Heart right ventricle (tissue), 16 donors: Measurements from ENCODE around the gene ALDH1A2. TPM values are rescaled to one million over a fixed set of nuclear protein-coding genes. Genes with fewer than 3 reads are reported as not detected.

ENCODE experiments used
- ATAC-seq, 8 donors: fragments of 200-7000 bp; cut with Tn5 transposase; one replicate each; pipeline ENCODE4 v1.9.1; 2020; ENCODE audit warnings: mild to moderate bottlenecking in 8 of 8, moderate library complexity in 8 of 8, moderate number of reproducible peaks in 1 of 8
- DNase-seq, 2 donors: peaks; one replicate each; pipeline ENCODE4 v3.0.0-alpha.2; 2020
- H3K27ac ChIP-seq, 10 donors: fragments of 200-600 bp; sonication (generic) in 2 of 10; one replicate each; pipeline versions ENCODE4 v1.5.0 to v1.8.0; 2020 to 2022; ENCODE audit warnings: mild to moderate bottlenecking in 3 of 10
- H3K27me3 ChIP-seq, 7 donors: fragments of 200-600 bp; one replicate each; pipeline ENCODE4 v1.8.0; 2021 to 2022; ENCODE audit warnings: mild to moderate bottlenecking in 2 of 7
- H3K36me3 ChIP-seq, 9 donors: fragments of 200-600 bp; sonication (generic) in 1 of 9; one replicate each; pipeline versions ENCODE4 v1.5.0 to v1.8.0; 2020 to 2022; ENCODE audit warnings: mild to moderate bottlenecking in 2 of 9
- H3K4me1 ChIP-seq, 9 donors: fragments of 200-600 bp; sonication (generic) in 1 of 9; one replicate each; pipeline versions ENCODE4 v1.5.0 to v1.8.0; 2020 to 2022; ENCODE audit warnings: mild to moderate bottlenecking in 4 of 9
- H3K4me3 ChIP-seq, 10 donors: fragments of 200-600 bp; sonication (generic) in 2 of 10; one replicate each; pipeline versions ENCODE4 v1.5.0 to v1.8.0; 2020 to 2022; ENCODE audit warnings: mild to moderate bottlenecking in 7 of 10, moderate library complexity in 2 of 10
- H3K9me3 ChIP-seq, 11 donors: fragments of 200-600 bp in 10 of 11; sonication (generic) in 2 of 11; one replicate each; pipeline versions ENCODE4 v1.5.0 to v1.8.0; 2013 to 2022; ENCODE audit warnings: mild to moderate bottlenecking in 2 of 11, control low read depth in 1 of 11, moderate library complexity in 1 of 11
- CTCF ChIP-seq, 9 donors: fragments of 200-600 bp; sonication (generic) in 2 of 9; IDR thresholded peaks; one replicate each; pipeline versions ENCODE4 v1.5.0 to v1.8.0; 2021 to 2022; ENCODE audit warnings: antibody characterized with exemption in 9 of 9, mild to moderate bottlenecking in 5 of 9, moderate library complexity in 1 of 9
- WGBS, 2 donors: extraction: QIAGEN DNeasy Blood & Tissue Kit; methylation state at CpG; one replicate each; pipeline ENCODE4 v1.1.7; 2013; ENCODE audit warnings: inconsistent platforms in 1 of 2; 5-methylcytosine and 5-hydroxymethylcytosine counted together
- intact Hi-C, 10 donors: fragments of 100-400 bp; cut with DNase I; formaldehyde crosslinking; loops; one replicate each; pipeline versions ENCODE4 v1.11.1 to v1.14.2; 2022
- polyA plus RNA-seq, 2 donors: library from polyadenylated mRNA; stranded (reverse); fragments of 200-250 nt; gene quantifications; one replicate each; pipeline ENCODE4 v1.2.3, GENCODE V29; 2013
- total RNA-seq, 10 donors: library from RNA; stranded (reverse); fragmentation: NEBNext Ultra II Directional in 3 of 10; extraction: Animal tissue kit (Norgen Biotek cat#: 25700) in 3 of 10; gene quantifications; one replicate each; pipeline versions ENCODE4 v1.2.1 to v1.2.4, GENCODE V29; 2021 to 2023
- donor health status: Arrhythmogenic right ventricular cardiomyopathy.
- donor health status: ischemic (EF 13 %, LVEDD 7.1; RV severe dilation, severe dysfunction).
- donor health status: healthy with polysubstance abuse.
- donor health status: DM: no; HTN: yes; CAD: no.
- donor health status: DM: no; HTN: no; CAD: no.
- donor health status: ischemic (EF 25% LVEDD 6.9; RV normal size, moderate dysfunction).
- donor health status: ischemic (EF 25% LVEDD 5.7; RV mildly dilated, moderate dysfunction).
- donor health status: healthy.
- donor health status: DM: yes; HTN: yes; CAD: no.
- donor health status: Ischemic cardiomyopathy.
- donor health status: ischemic (EF 35%, LVEDD 5.7; RV mildly dilated, moderate dysfunction).
- donor health status: nonischemic (EF 11% LVEDD 7.7; RV severe dilation, severe dysfunction).
- donor health status: DM: yes; HTN: yes; CAD: no.
- donor health status: PGD.
- donor health status: ischemic (EF 29% LVEDD 5.4; RV normal size, mild dysfunction).
- donor health status: nonischemic (EF 23%, LVEDD 6.1; RV moderate dilation, normal function).

The ALDH1A2 gene
- total and polyA plus RNA-seq, 12 donors = 2.3 to 21.0 (median 9.8) TPM

GRCh38 chr15:57950381-57950946, 115.0 kb downstream of the ALDH1A2 start:
- ATAC-seq (no peak), DNase-seq (no peak)
- TF ChIP-seq CTCF (IDR thresholded peaks at IDR 0.05) = no peak
- Histone ChIP-seq H3K27me3 (peaks cover 0 to 3% (median 0%) of the 10 kb centered on the region in 7 donors), H3K4me3 (no peak overlapping the region), H3K4me1 (peaks cover 0 to 18% (median 3%) of the 10 kb centered on the region in 9 donors), H3K27ac (no peak overlapping the region), H3K36me3 (no peaks in the 10 kb centered on the region), H3K9me3 (no peaks in the 10 kb centered on the region)
- WGBS, 2 donors = 73 to 83% methylated on average over 8 of the region's 8 CpGs
- intact Hi-C loops = loop anchor here in 1 of 10 donors (1.0 kb wide), 1 partner anchor 30 kb away; no protein-coding TSS in a partner anchor

- H3K4me3 ChIP-seq = no peak overlapping the region
- DNase-seq = no peak
- H3K4me1 ChIP-seq = peaks cover 0 to 18% (median 3%) of the 10 kb centered on the region in 9 donors
- peaks cover 0 to 3% (median 0%) of the 10 kb centered on the region in 7 donors for H3K27me3 ChIP-seq
- TF ChIP-seq CTCF (IDR thresholded peaks at IDR 0.05) = no peak
- no peak for ATAC-seq
- H3K27ac ChIP-seq = no peak overlapping the region
- H3K36me3 ChIP-seq = no peaks in the 10 kb centered on the region
- intact Hi-C loops = no loop called here
- 95 to 97% methylated on average over 3 of the region's 3 CpGs for WGBS, 2 donors
- no peaks in the 10 kb centered on the region for H3K9me3 ChIP-seq
Observed at GRCh38 chr15:57949374-57949943, 116.1 kb downstream of the ALDH1A2 start.

- Histone ChIP-seq H3K4me3 (no peak overlapping the region), H3K36me3 (no peaks in the 10 kb centered on the region), H3K27me3 (peaks cover 0 to 3% (median 0%) of the 10 kb centered on the region in 7 donors), H3K9me3 (no peaks in the 10 kb centered on the region), H3K27ac (no peak overlapping the region), H3K4me1 (peaks cover 0 to 14% (median 0%) of the 10 kb centered on the region in 9 donors)
- DNase-seq = no peak
- ATAC-seq = no peak
- no peak for TF ChIP-seq CTCF (IDR thresholded peaks at IDR 0.05)
- intact Hi-C loops = no loop called here
- WGBS, 2 donors = 81 to 84% methylated on average over 9 of the region's 9 CpGs
Observed at GRCh38 chr15:57948351-57949289, 116.9 kb downstream of the ALDH1A2 start.

GRCh38 chr15:57947781-57948180, 117.7 kb downstream of the ALDH1A2 start:
- DNase-seq (peak; percentile 32 to 36), ATAC-seq (peak in 7 of 8 donors; percentile 55 to 92 (median 77))
- H3K27ac ChIP-seq = no peak overlapping the region
- H3K27me3 ChIP-seq = peaks cover 0 to 3% (median 0%) of the 10 kb centered on the region in 7 donors
- no peaks in the 10 kb centered on the region for H3K9me3 ChIP-seq
- WGBS, 2 donors = 67 to 78% methylated on average over 3 of the region's 3 CpGs
- peaks cover 0 to 8% (median 0%) of the 10 kb centered on the region in 9 donors for H3K4me1 ChIP-seq
- no peak for TF ChIP-seq CTCF (IDR thresholded peaks at IDR 0.05)
- no peaks in the 10 kb centered on the region for H3K36me3 ChIP-seq
- intact Hi-C loops = no loop called here
- no peak overlapping the region for H3K4me3 ChIP-seq
